GM12864 (cell line): ENCODE measurements around the gene KDELR3.

Experiments used
- DNase-seq: peaks from one replicate; pipeline ENCODE4 v3.0.0-alpha.2; 2011; ENCODE audit warnings: low read depth
- H3K4me3 ChIP-seq: 2 replicates; pipeline ENCODE4 v1.5.1; 2011; ENCODE audit warnings: mild to moderate bottlenecking, low read depth, low read length, control low read depth
- CTCF ChIP-seq: IDR thresholded peaks from 2 replicates; pipeline ENCODE4 v1.5.1; 2011; ENCODE audit warnings: low read depth, mild to moderate bottlenecking, moderate library complexity, low read length, control low read depth, inconsistent platforms; ENCODE audit errors: missing control alignments

The KDELR3 gene

GRCh38 chr22:38471237-38471636, 3.3 kb downstream of the KDELR3 start:
- no peak for DNase-seq
- no peak for TF ChIP-seq CTCF
- H3K4me3 ChIP-seq: no peak overlapping the region

GRCh38 chr22:38474003-38474607, 6.2 kb downstream of the KDELR3 start:
- H3K4me3 ChIP-seq: no peak overlapping the region

GRCh38 chr22:38477585-38477984, 9.7 kb downstream of the KDELR3 start:
- TF ChIP-seq CTCF: no peak
- no peak overlapping the region for H3K4me3 ChIP-seq
- DNase-seq: no peak

More at GRCh38 chr22:38474003-38474607, 6.2 kb downstream of the KDELR3 start:
- no peak for DNase-seq
- TF ChIP-seq CTCF: no peak

- no peak overlapping the region for H3K4me3 ChIP-seq
- DNase-seq: no peak
- TF ChIP-seq CTCF: no peak
These were observed 11.4 kb downstream of the KDELR3 start for GRCh38 chr22:38479096-38479837.

GRCh38 chr22:38481162-38481870, 13.4 kb downstream of the KDELR3 start:
- H3K4me3 ChIP-seq: no peak overlapping the region
- no peak for DNase-seq
- no peak for TF ChIP-seq CTCF

- TF ChIP-seq CTCF: no peak
- no peak overlapping the region for H3K4me3 ChIP-seq
- no peak for DNase-seq
These were observed 14.0 kb downstream of the KDELR3 start for GRCh38 chr22:38481871-38482332.
